HuH-7.5 (cell line): ENCODE results near the gene ZFP36L1.

ENCODE experiments used
- DNase-seq: peaks from one replicate; pipeline ENCODE4 v3.0.0; 2011; ENCODE audit warnings: low spot score

The ZFP36L1 gene

GRCh38 chr14:68795597-68796417 lies 2.9 kb upstream of the ZFP36L1 start:
- peak; percentile 67 for DNase-seq

GRCh38 chr14:68794851-68795596 lies 2.2 kb upstream of the ZFP36L1 start:
- DNase-seq = no peak

GRCh38 chr14:68794130-68794850 lies 1.4 kb upstream of the ZFP36L1 start:
- DNase-seq = no peak

GRCh38 chr14:68793734-68794129 lies 865 bp upstream of the ZFP36L1 start:
- no peak for DNase-seq

- no peak for DNase-seq
Measured at GRCh38 chr14:68792678-68792978, 239 bp downstream of the ZFP36L1 start.

- no peak for DNase-seq
Measured at GRCh38 chr14:68791902-68792677, 777 bp downstream of the ZFP36L1 start.

- DNase-seq = no peak
Measured at GRCh38 chr14:68791078-68791901, 1.6 kb downstream of the ZFP36L1 start.

- DNase-seq = no peak
Measured at GRCh38 chr14:68790644-68791077, 2.2 kb downstream of the ZFP36L1 start.

GRCh38 chr14:68789821-68790643 lies 2.8 kb downstream of the ZFP36L1 start:
- DNase-seq = no peak

- DNase-seq = no peak
Measured at GRCh38 chr14:68788996-68789820, 3.7 kb downstream of the ZFP36L1 start.

GRCh38 chr14:68788275-68788995 lies 4.4 kb downstream of the ZFP36L1 start:
- DNase-seq = no peak

- DNase-seq = no peak
Measured at GRCh38 chr14:68787092-68787992, 5.5 kb downstream of the ZFP36L1 start.

GRCh38 chr14:68786491-68787091 lies 6.3 kb downstream of the ZFP36L1 start:
- DNase-seq = no peak

- no peak for DNase-seq
Measured at GRCh38 chr14:68785534-68786490, 7.1 kb downstream of the ZFP36L1 start.

- no peak for DNase-seq
Measured at GRCh38 chr14:68784978-68785533, 7.8 kb downstream of the ZFP36L1 start.
